Measurements from ENCODE around the gene SPATA2L.

DNA sequence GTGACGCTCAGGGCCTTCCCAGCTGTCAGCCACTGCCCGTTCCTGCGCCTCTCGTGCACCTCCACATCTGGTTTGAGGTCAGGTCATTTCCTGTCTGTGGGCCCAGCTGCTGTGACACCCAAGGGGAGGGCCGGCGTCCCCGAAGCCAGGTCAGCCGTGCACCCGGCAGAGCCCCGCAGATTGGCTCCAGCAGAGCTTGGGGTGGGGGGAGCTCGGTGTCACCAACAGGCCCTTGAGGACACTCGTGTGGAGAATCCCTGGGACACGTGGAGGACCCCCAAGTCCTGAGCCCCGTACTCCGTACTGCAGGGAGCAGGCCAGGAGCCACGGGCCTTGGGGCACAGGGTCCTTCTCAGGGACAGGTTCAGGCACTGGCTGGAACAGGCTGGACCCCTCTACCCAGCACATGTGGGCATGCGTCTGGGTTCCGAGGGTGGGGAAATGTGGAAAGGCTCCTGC lies 4.8 kb downstream of the SPATA2L start:
- TF ChIP-seq POLR2AphosphoS5 (IDR thresholded peaks at IDR 0.05; ENCODE audit: low read depth, low read length) (no peak), POLR2A (IDR thresholded peaks at IDR 0.05; ENCODE audit: low read depth, low read length) (no peak)
